ENCODE results near the gene IPO13. TPM values are rescaled to one million over a fixed set of nuclear protein-coding genes. Genes with fewer than 3 reads are reported as not detected.

The IPO13 gene
- polyA plus RNA-seq, 1 of the 3 experiments (the other 2 are of a cell fraction), result 15.5 TPM

- peaks cover 0 to 39% of the 10 kb centered on the region in 2 experiments for H3K36me3 ChIP-seq (replicated peaks in 1 of 2; ENCODE audit: control insufficient read depth in 1 of 2, insufficient read depth in 2 of 2, low read length in 1 of 2)
- no peak for TF ChIP-seq MEF2A (IDR thresholded peaks at IDR 0.05; ENCODE audit: borderline replicate concordance, low read depth)
- no peak for TF ChIP-seq ELF1 (IDR thresholded peaks at IDR 0.05)
- TF ChIP-seq CTCF (IDR thresholded peaks at IDR 0.05), result no peak
- TF ChIP-seq EZH2phosphoT487 (IDR thresholded peaks at IDR 0.05; ENCODE audit: borderline replicate concordance, low read depth), result no peak
- no peak for TF ChIP-seq YY1 (IDR thresholded peaks at IDR 0.05; ENCODE audit: low read depth)
- no peak for TF ChIP-seq TEAD4 (IDR thresholded peaks at IDR 0.05; ENCODE audit: borderline replicate concordance, insufficient read depth)
- ChIA-PET POLR2A (no interaction called here), CTCF (interaction anchor here (0.7 to 1.3 kb wide), 5 partner anchors 19 to 423 kb away, joined by 3 read pairs; partner anchors contain the start of gene CCDC24)
- no peak for DNase-seq
- H2AFZ ChIP-seq (ENCODE audit: low read depth), result no peak overlapping the region
- H3K4me1 ChIP-seq (ENCODE audit: control insufficient read depth in 1 of 2, insufficient read depth in 2 of 2, low read depth in 1 of 2, low read length in 1 of 2), result peaks cover 4 to 14% of the 10 kb centered on the region in 2 experiments
- H3F3A ChIP-seq (replicated peaks; ENCODE audit: insufficient read depth), result no peaks in the 10 kb centered on the region
- no peak overlapping the region for H3K4me3 ChIP-seq (ENCODE audit: low read depth in 2 of 2, low read length in 1 of 2)
- WGBS (ENCODE audit: low lambda C conversion rate), result 84% methylated on average over 3 of the region's 3 CpGs
- H3K4me2 ChIP-seq, result no peak overlapping the region
- no peaks in the 10 kb centered on the region for H3K27me3 ChIP-seq (ENCODE audit: insufficient read depth)
- H3K9ac ChIP-seq, result no peak overlapping the region
- H3K9me3 ChIP-seq, result no peaks in the 10 kb centered on the region
- H4K20me1 ChIP-seq (ENCODE audit: insufficient read depth), result peaks cover 6% of the 10 kb centered on the region; the same call in 1 of the 2 replicates
- H3K27ac ChIP-seq (ENCODE audit: low read depth in 2 of 2, low read length in 1 of 2), result no peak overlapping the region
- no peaks in the 10 kb centered on the region for H3K9me2 ChIP-seq
- H3K79me2 ChIP-seq (ENCODE audit: insufficient read depth), result peaks cover under 1% of the 10 kb centered on the region; the same call in 1 of the 2 replicates
Observed at GRCh38 chr1:43953361-43953760, 6.6 kb downstream of the IPO13 start.

GRCh38 chr1:43954036-43954435, 7.3 kb downstream of the IPO13 start:
- H4K20me1 ChIP-seq (ENCODE audit: insufficient read depth), result peaks cover 6% of the 10 kb centered on the region; the same call in 1 of the 2 replicates
- no peak overlapping the region for H3K27ac ChIP-seq (ENCODE audit: low read depth in 2 of 2, low read length in 1 of 2)
- H3K9ac ChIP-seq, result no peak overlapping the region
- TF ChIP-seq YY1 (IDR thresholded peaks at IDR 0.05; ENCODE audit: low read depth) (no peak), RCOR1 (IDR thresholded peaks at IDR 0.05; ENCODE audit: low read length) (no peak)
- TF ChIP-seq, protein P1, sequence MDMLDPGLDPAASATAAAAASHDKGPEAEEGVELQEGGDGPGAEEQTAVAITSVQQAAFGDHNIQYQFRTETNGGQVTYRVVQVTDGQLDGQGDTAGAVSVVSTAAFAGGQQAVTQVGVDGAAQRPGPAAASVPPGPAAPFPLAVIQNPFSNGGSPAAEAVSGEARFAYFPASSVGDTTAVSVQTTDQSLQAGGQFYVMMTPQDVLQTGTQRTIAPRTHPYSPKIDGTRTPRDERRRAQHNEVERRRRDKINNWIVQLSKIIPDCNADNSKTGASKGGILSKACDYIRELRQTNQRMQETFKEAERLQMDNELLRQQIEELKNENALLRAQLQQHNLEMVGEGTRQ (IDR thresholded peaks at IDR 0.05; ENCODE audit: borderline replicate concordance, low read depth, low read length), result no peak
- DNase-seq, result no peak
- no peak overlapping the region for H2AFZ ChIP-seq (ENCODE audit: low read depth)
- no peaks in the 10 kb centered on the region for H3F3A ChIP-seq (replicated peaks; ENCODE audit: insufficient read depth)
- H3K4me3 ChIP-seq (ENCODE audit: low read depth in 2 of 2, low read length in 1 of 2), result no peak overlapping the region
- ChIA-PET POLR2A (no interaction called here), CTCF (interaction anchor here (1.2 kb wide), 1 partner anchor 38 kb away, joined by 3 read pairs; the partner anchor contains the start of gene CCDC24)
- peaks cover 0 to 7% of the 10 kb centered on the region in 2 experiments; a peak in 1 of 4 replicates for H3K4me1 ChIP-seq (ENCODE audit: control insufficient read depth in 1 of 2, insufficient read depth in 2 of 2, low read depth in 1 of 2, low read length in 1 of 2)
- peaks cover 0 to 44% of the 10 kb centered on the region in 2 experiments for H3K36me3 ChIP-seq (replicated peaks in 1 of 2; ENCODE audit: control insufficient read depth in 1 of 2, insufficient read depth in 2 of 2, low read length in 1 of 2)
- no peaks in the 10 kb centered on the region for H3K9me2 ChIP-seq
- H3K79me2 ChIP-seq (ENCODE audit: insufficient read depth), result no peaks in the 10 kb centered on the region; the same call in 1 of the 2 replicates
- 70% methylated on average over 2 of the region's 5 CpGs for whole genome bisulfite sequencing (ENCODE audit: low lambda C conversion rate)
- no peak overlapping the region for H3K4me2 ChIP-seq
- no peaks in the 10 kb centered on the region for H3K27me3 ChIP-seq (ENCODE audit: insufficient read depth)
- H3K9me3 ChIP-seq, result no peaks in the 10 kb centered on the region

Measured in SK-N-SH (cell line).